ENCODE measurements around the gene NEK4. TPM values are rescaled to one million over a fixed set of nuclear protein-coding genes. Genes with fewer than 3 reads are reported as not detected.

Gene NEK4
- total and polyA plus RNA-seq, 4 donors, result 5.8 to 39.9 (median 19.1) TPM

GRCh38 chr3:52790741-52791140, 20.0 kb upstream of the NEK4 start:
- DNase-seq, result no peak
- no peaks in the 10 kb centered on the region for H3K27me3 ChIP-seq (ENCODE audit: control insufficient read depth in 3 of 3, insufficient read depth in 3 of 3, low read length in 2 of 3)
- no peaks in the 10 kb centered on the region for H3K4me1 ChIP-seq (ENCODE audit: control insufficient read depth in 5 of 5, insufficient read depth in 5 of 5, low read length in 5 of 5)
- H3K4me3 ChIP-seq, result no peak overlapping the region
- no peaks in the 10 kb centered on the region for H3K9me3 ChIP-seq (ENCODE audit: control insufficient read depth in 4 of 4, insufficient read depth in 3 of 4, low read length in 3 of 4)
- TF ChIP-seq CTCF (IDR thresholded peaks at IDR 0.05; ENCODE audit: control extremely low read depth, extremely low read depth), result no peak
- no peak overlapping the region for H3K27ac ChIP-seq (ENCODE audit: low read depth in 1 of 2, low read length in 1 of 2)
- WGBS, 2 donors, result 87 to 91% methylated on average over 13 of the region's 13 CpGs
- no peak for ATAC-seq (ENCODE audit: insufficient read depth, low FRiP score)
- H3K36me3 ChIP-seq (ENCODE audit: control insufficient read depth in 4 of 4, insufficient read depth in 4 of 4, low read length in 4 of 4), result no peaks in the 10 kb centered on the region
- no peak overlapping the region for H3K9ac ChIP-seq (ENCODE audit: insufficient read depth in 1 of 2, low read length in 2 of 2)

GRCh38 chr3:52790337-52790736, 19.6 kb upstream of the NEK4 start:
- H3K9me3 ChIP-seq (ENCODE audit: control insufficient read depth in 4 of 4, insufficient read depth in 3 of 4, low read length in 3 of 4), result no peaks in the 10 kb centered on the region
- no peaks in the 10 kb centered on the region for H3K4me1 ChIP-seq (ENCODE audit: control insufficient read depth in 5 of 5, insufficient read depth in 5 of 5, low read length in 5 of 5)
- no peak for DNase-seq
- H3K9ac ChIP-seq (ENCODE audit: insufficient read depth in 1 of 2, low read length in 2 of 2), result no peak overlapping the region
- H3K4me3 ChIP-seq, result no peak overlapping the region
- no peak overlapping the region for H3K27ac ChIP-seq (ENCODE audit: low read depth in 1 of 2, low read length in 1 of 2)
- 88 to 94% methylated on average over 7 of the region's 7 CpGs for WGBS, 2 donors
- no peak for ATAC-seq (ENCODE audit: insufficient read depth, low FRiP score)
- TF ChIP-seq CTCF (IDR thresholded peaks at IDR 0.05; ENCODE audit: control extremely low read depth, extremely low read depth), result no peak
- no peaks in the 10 kb centered on the region for H3K27me3 ChIP-seq (ENCODE audit: control insufficient read depth in 3 of 3, insufficient read depth in 3 of 3, low read length in 2 of 3)
- H3K36me3 ChIP-seq (ENCODE audit: control insufficient read depth in 4 of 4, insufficient read depth in 4 of 4, low read length in 4 of 4), result no peaks in the 10 kb centered on the region

- Histone ChIP-seq H3K9ac (ENCODE audit: insufficient read depth in 1 of 2, low read length in 2 of 2) (no peak overlapping the region), H3K4me1 (ENCODE audit: control insufficient read depth in 5 of 5, insufficient read depth in 5 of 5, low read length in 5 of 5) (no peaks in the 10 kb centered on the region), H3K27ac (ENCODE audit: low read depth in 1 of 2, low read length in 1 of 2) (no peak overlapping the region), H3K36me3 (ENCODE audit: control insufficient read depth in 4 of 4, insufficient read depth in 4 of 4, low read length in 4 of 4) (no peaks in the 10 kb centered on the region), H3K27me3 (ENCODE audit: control insufficient read depth in 3 of 3, insufficient read depth in 3 of 3, low read length in 2 of 3) (no peaks in the 10 kb centered on the region), H3K4me3 (no peak overlapping the region), H3K9me3 (ENCODE audit: control insufficient read depth in 4 of 4, insufficient read depth in 3 of 4, low read length in 3 of 4) (no peaks in the 10 kb centered on the region)
- no peak for TF ChIP-seq CTCF (IDR thresholded peaks at IDR 0.05; ENCODE audit: control extremely low read depth, extremely low read depth)
- DNase-seq (no peak), ATAC-seq (ENCODE audit: insufficient read depth, low FRiP score) (no peak)
- 88 to 93% methylated on average over 6 of the region's 6 CpGs for whole genome bisulfite sequencing, 2 donors
Observed at GRCh38 chr3:52789746-52790040, 19.0 kb upstream of the NEK4 start.

GRCh38 chr3:52788890-52789745, 18.4 kb upstream of the NEK4 start:
- no peaks in the 10 kb centered on the region for H3K36me3 ChIP-seq (ENCODE audit: control insufficient read depth in 4 of 4, insufficient read depth in 4 of 4, low read length in 4 of 4)
- no peak overlapping the region for H3K4me3 ChIP-seq
- WGBS, 2 donors, result 82 to 90% methylated on average over 16 of the region's 16 CpGs
- no peaks in the 10 kb centered on the region for H3K9me3 ChIP-seq (ENCODE audit: control insufficient read depth in 4 of 4, insufficient read depth in 3 of 4, low read length in 3 of 4)
- H3K27me3 ChIP-seq (ENCODE audit: control insufficient read depth in 3 of 3, insufficient read depth in 3 of 3, low read length in 2 of 3), result no peaks in the 10 kb centered on the region
- no peak overlapping the region for H3K27ac ChIP-seq (ENCODE audit: low read depth in 1 of 2, low read length in 1 of 2)
- no peak overlapping the region for H3K9ac ChIP-seq (ENCODE audit: insufficient read depth in 1 of 2, low read length in 2 of 2)
- H3K4me1 ChIP-seq (ENCODE audit: control insufficient read depth in 5 of 5, insufficient read depth in 5 of 5, low read length in 5 of 5), result no peaks in the 10 kb centered on the region
- TF ChIP-seq CTCF (IDR thresholded peaks at IDR 0.05; ENCODE audit: control extremely low read depth, extremely low read depth), result no peak
- ATAC-seq (ENCODE audit: insufficient read depth, low FRiP score) (no peak), DNase-seq (no peak)

Measured in lung (tissue), 12 donors.